HepG2 (cell line): ENCODE data around the gene FAM50A.

Experiments used
- ARNT2 ChIP-seq: sonication (generic); formaldehyde crosslinking; IDR thresholded peaks from 2 replicates; pipeline ENCODE4 v1.8.0; 2022; ENCODE audit warnings: mild to moderate bottlenecking, low read depth, missing genetic modification reagents, moderate library complexity
- ATF7 ChIP-seq, 2 experiments: fragments of 450-650 bp in 1 of 2; sonication (generic) in 1 of 2; formaldehyde crosslinking in 1 of 2; IDR thresholded peaks; 2 replicates each; pipeline versions ENCODE4 v1.4.0 to v1.6.1; 2016 to 2020; ENCODE audit warnings: antibody characterized with exemption in 1 of 2, mild to moderate bottlenecking in 1 of 2, missing genetic modification reagents in 1 of 2
- GPN1 ChIP-seq: sonication (generic); formaldehyde crosslinking; IDR thresholded peaks from 2 replicates; pipeline ENCODE4 v1.5.1; 2020; ENCODE audit warnings: missing genetic modification reagents, borderline replicate concordance
- KAT8 ChIP-seq: IDR thresholded peaks from 2 replicates; pipeline ENCODE4 v1.6.1; 2016; ENCODE audit warnings: missing genetic modification reagents, missing compliant biosample characterization
- MNT ChIP-seq: fragments of 450-650 bp; IDR thresholded peaks from 2 replicates; pipeline ENCODE4 v1.6.1; 2016
- SUZ12 ChIP-seq: fragments of 150-350 bp; IDR thresholded peaks from 2 replicates; pipeline ENCODE4 v1.6.1; 2014; ENCODE audit warnings: low read depth, low read length
- TARDBP ChIP-seq: sonication (generic); formaldehyde crosslinking; IDR thresholded peaks from 2 replicates; pipeline ENCODE4 v1.8.0; 2022; ENCODE audit warnings: mild to moderate bottlenecking, missing genetic modification reagents
- ZBTB37 ChIP-seq: sonication (generic); formaldehyde crosslinking; IDR thresholded peaks from 2 replicates; pipeline ENCODE4 v1.4.0; 2020; ENCODE audit warnings: mild to moderate bottlenecking, missing genetic modification reagents
- ZFX ChIP-seq: sonication (generic); formaldehyde crosslinking; IDR thresholded peaks from 2 replicates; pipeline ENCODE4 v1.4.0; 2020; ENCODE audit warnings: mild to moderate bottlenecking, low read depth, missing genetic modification reagents, moderate library complexity
- ZNF530 ChIP-seq: sonication (generic); formaldehyde crosslinking; IDR thresholded peaks from 2 replicates; pipeline ENCODE4 v1.5.0; 2020; ENCODE audit warnings: low read depth, mild to moderate bottlenecking, missing genetic modification reagents
- ZZZ3 ChIP-seq: sonication (generic); formaldehyde crosslinking; IDR thresholded peaks from 2 replicates; pipeline ENCODE4 v1.4.0; 2020; ENCODE audit warnings: missing genetic modification reagents, mild to moderate bottlenecking, borderline replicate concordance
- TF ChIP-seq, protein P1 (sequence below), 2 experiments: IDR thresholded peaks; 2 replicates each; pipeline ENCODE4 v1.6.1; 2011 to 2012; ENCODE audit warnings: low read length in 2 of 2, borderline replicate concordance in 1 of 2, low read depth in 1 of 2, mild to moderate bottlenecking in 1 of 2, moderate library complexity in 1 of 2
- TF ChIP-seq, protein P2 (sequence below), 2 experiments: sonication (generic) in 1 of 2; formaldehyde crosslinking in 1 of 2; IDR thresholded peaks; 2 replicates each; pipeline versions ENCODE4 v1.5.1 to v1.6.1; 2011 to 2020; ENCODE audit warnings: borderline replicate concordance in 1 of 2, low read depth in 1 of 2, low read length in 1 of 2, mild to moderate bottlenecking in 1 of 2, missing genetic modification reagents in 1 of 2, moderate library complexity in 1 of 2

DNA sequence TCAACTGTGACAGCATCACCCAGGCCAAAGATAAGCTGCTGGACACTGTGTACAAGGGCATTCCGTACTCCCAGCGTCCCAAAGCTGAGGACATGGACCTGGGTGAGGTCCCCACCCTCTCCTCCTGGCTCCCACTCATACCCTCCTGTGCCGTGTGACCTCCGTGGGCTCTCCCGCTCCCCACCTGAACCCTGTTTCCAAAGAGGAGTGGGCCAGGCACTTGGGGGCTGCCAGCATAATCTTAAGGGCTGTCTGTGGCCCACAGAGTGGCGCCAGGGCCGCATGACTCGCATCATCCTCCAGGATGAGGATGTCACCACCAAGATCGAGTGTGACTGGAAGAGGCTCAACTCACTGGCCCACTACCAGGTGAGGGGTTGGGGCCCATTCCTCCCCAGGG, 25.2 kb downstream of the FAM50A start:
- TF ChIP-seq ZFX (CRISPR knock-in tag) (no peak), ATF7 (IDR thresholded peaks at IDR 0.05) (no peak), ATF7 (CRISPR knock-in tag; IDR thresholded peaks at IDR 0.05) (no peak), TARDBP (CRISPR knock-in tag) (no peak), SUZ12 (no peak), ZBTB37 (CRISPR knock-in tag) (no peak), ZZZ3 (CRISPR knock-in tag) (no peak), ARNT2 (CRISPR knock-in tag) (no peak), KAT8 (CRISPR knock-in tag) (no peak), ZNF530 (CRISPR knock-in tag) (no peak), MNT (no peak), GPN1 (CRISPR knock-in tag) (no peak)
- TF ChIP-seq, protein P1, sequence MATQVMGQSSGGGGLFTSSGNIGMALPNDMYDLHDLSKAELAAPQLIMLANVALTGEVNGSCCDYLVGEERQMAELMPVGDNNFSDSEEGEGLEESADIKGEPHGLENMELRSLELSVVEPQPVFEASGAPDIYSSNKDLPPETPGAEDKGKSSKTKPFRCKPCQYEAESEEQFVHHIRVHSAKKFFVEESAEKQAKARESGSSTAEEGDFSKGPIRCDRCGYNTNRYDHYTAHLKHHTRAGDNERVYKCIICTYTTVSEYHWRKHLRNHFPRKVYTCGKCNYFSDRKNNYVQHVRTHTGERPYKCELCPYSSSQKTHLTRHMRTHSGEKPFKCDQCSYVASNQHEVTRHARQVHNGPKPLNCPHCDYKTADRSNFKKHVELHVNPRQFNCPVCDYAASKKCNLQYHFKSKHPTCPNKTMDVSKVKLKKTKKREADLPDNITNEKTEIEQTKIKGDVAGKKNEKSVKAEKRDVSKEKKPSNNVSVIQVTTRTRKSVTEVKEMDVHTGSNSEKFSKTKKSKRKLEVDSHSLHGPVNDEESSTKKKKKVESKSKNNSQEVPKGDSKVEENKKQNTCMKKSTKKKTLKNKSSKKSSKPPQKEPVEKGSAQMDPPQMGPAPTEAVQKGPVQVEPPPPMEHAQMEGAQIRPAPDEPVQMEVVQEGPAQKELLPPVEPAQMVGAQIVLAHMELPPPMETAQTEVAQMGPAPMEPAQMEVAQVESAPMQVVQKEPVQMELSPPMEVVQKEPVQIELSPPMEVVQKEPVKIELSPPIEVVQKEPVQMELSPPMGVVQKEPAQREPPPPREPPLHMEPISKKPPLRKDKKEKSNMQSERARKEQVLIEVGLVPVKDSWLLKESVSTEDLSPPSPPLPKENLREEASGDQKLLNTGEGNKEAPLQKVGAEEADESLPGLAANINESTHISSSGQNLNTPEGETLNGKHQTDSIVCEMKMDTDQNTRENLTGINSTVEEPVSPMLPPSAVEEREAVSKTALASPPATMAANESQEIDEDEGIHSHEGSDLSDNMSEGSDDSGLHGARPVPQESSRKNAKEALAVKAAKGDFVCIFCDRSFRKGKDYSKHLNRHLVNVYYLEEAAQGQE (IDR thresholded peaks at IDR 0.05; ENCODE audit: borderline replicate concordance in 1 of 2, low read depth in 1 of 2, low read length in 2 of 2), result no peak
- TF ChIP-seq, protein P2, sequence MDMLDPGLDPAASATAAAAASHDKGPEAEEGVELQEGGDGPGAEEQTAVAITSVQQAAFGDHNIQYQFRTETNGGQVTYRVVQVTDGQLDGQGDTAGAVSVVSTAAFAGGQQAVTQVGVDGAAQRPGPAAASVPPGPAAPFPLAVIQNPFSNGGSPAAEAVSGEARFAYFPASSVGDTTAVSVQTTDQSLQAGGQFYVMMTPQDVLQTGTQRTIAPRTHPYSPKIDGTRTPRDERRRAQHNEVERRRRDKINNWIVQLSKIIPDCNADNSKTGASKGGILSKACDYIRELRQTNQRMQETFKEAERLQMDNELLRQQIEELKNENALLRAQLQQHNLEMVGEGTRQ (IDR thresholded peaks at IDR 0.05; ENCODE audit: low read depth, low read length), result no peak
- TF ChIP-seq, protein P2 (CRISPR knock-in tag; IDR thresholded peaks at IDR 0.05; ENCODE audit: borderline replicate concordance), result no peak
